Trophoblast cell (in vitro differentiated cells and primary cell): Measurements from ENCODE around the gene GABRG3.

Source experiments
- DNase-seq, 2 donors: peaks; one replicate each; pipeline ENCODE4 v3.0.0-alpha.2; 2016
- H2AFZ ChIP-seq: 2 replicates; pipeline ENCODE4 v1.6.1; 2013; ENCODE audit warnings: low read length, moderate library complexity, mild to moderate bottlenecking; ENCODE audit not compliant: insufficient read depth, poor library complexity
- H2AK5ac ChIP-seq: 2 replicates; pipeline ENCODE4 v1.6.1; 2013; ENCODE audit warnings: mild to moderate bottlenecking, low read length
- H2BK120ac ChIP-seq: 2 replicates; pipeline ENCODE4 v1.6.1; 2013; ENCODE audit warnings: low read length, mild to moderate bottlenecking, moderate library complexity; ENCODE audit not compliant: insufficient read depth, poor library complexity
- H2BK12ac ChIP-seq: 2 replicates; pipeline ENCODE4 v1.6.1; 2013; ENCODE audit warnings: mild to moderate bottlenecking, low read length, moderate library complexity
- H2BK5ac ChIP-seq: 2 replicates; pipeline ENCODE4 v1.6.1; 2013; ENCODE audit warnings: low read length, low read depth, moderate library complexity, mild to moderate bottlenecking; ENCODE audit not compliant: poor library complexity
- H3K14ac ChIP-seq: 2 replicates; pipeline ENCODE4 v1.6.1; 2013; ENCODE audit warnings: mild to moderate bottlenecking, low read length
- H3K18ac ChIP-seq: 2 replicates; pipeline ENCODE4 v1.6.1; 2013; ENCODE audit warnings: mild to moderate bottlenecking, low read length
- H3K23ac ChIP-seq: 2 replicates; pipeline ENCODE4 v1.6.1; 2013; ENCODE audit warnings: low read length
- H3K27ac ChIP-seq: 2 replicates; pipeline ENCODE4 v1.5.1; 2013; ENCODE audit warnings: low read depth, mild to moderate bottlenecking, inconsistent platforms, low read length, moderate library complexity
- H3K27me3 ChIP-seq: 2 replicates; pipeline ENCODE4 v1.6.1; 2013; ENCODE audit warnings: inconsistent platforms, mild to moderate bottlenecking, low read length, moderate library complexity; ENCODE audit not compliant: insufficient read depth
- H3K36me3 ChIP-seq, 2 experiments: 1 replicate in 1 of 2; 2 replicates in 1 of 2; pipeline ENCODE4 v1.6.1; 2013; ENCODE audit warnings: low read length in 2 of 2, mild to moderate bottlenecking in 2 of 2, moderate library complexity in 1 of 2; ENCODE audit not compliant: insufficient read depth in 2 of 2, control insufficient read depth in 1 of 2
- H3K4ac ChIP-seq: 2 replicates; pipeline ENCODE4 v1.6.1; 2013; ENCODE audit warnings: low read depth, mild to moderate bottlenecking, low read length, moderate library complexity
- H3K4me1 ChIP-seq, 2 experiments: 1 replicate in 1 of 2; 2 replicates in 1 of 2; pipeline ENCODE4 v1.6.1; 2013; ENCODE audit warnings: low read length in 2 of 2, mild to moderate bottlenecking in 2 of 2, moderate library complexity in 1 of 2; ENCODE audit not compliant: insufficient read depth in 2 of 2, control insufficient read depth in 1 of 2
- H3K4me2 ChIP-seq: 2 replicates; pipeline ENCODE4 v1.6.1; 2013; ENCODE audit warnings: inconsistent platforms, mild to moderate bottlenecking, low read length, moderate library complexity
- H3K4me3 ChIP-seq: 2 replicates; pipeline ENCODE4 v1.5.1; 2013; ENCODE audit warnings: mild to moderate bottlenecking, low read depth, low read length, inconsistent platforms
- H3K79me1 ChIP-seq: one replicate; pipeline ENCODE4 v1.6.1; 2013; ENCODE audit warnings: low read length
- H3K79me2 ChIP-seq: 2 replicates; pipeline ENCODE4 v1.6.1; 2013; ENCODE audit warnings: low read length, mild to moderate bottlenecking; ENCODE audit not compliant: control insufficient read depth, insufficient read depth, poor library complexity
- H3K9ac ChIP-seq: 2 replicates; pipeline ENCODE4 v1.6.1; 2013; ENCODE audit warnings: mild to moderate bottlenecking, low read length
- H3K9me3 ChIP-seq: 2 replicates; pipeline ENCODE4 v1.6.1; 2013; ENCODE audit warnings: low read depth, mild to moderate bottlenecking, control low read depth, inconsistent platforms, low read length; ENCODE audit not compliant: insufficient read depth
- H4K12ac ChIP-seq: 2 replicates; pipeline ENCODE4 v1.6.1; 2013; ENCODE audit warnings: low read depth, mild to moderate bottlenecking, low read length, moderate library complexity
- H4K8ac ChIP-seq: 2 replicates; pipeline ENCODE4 v1.6.1; 2013; ENCODE audit warnings: low read depth, mild to moderate bottlenecking, low read length, moderate library complexity
- H4K91ac ChIP-seq: one replicate; pipeline ENCODE4 v1.6.1; 2013; ENCODE audit warnings: low read depth, mild to moderate bottlenecking, low read length, moderate library complexity
- WGBS: extraction: QIAGEN DNeasy Blood & Tissue Kit; methylation state at CpG from one replicate; pipeline ENCODE4 v1.1.7; 2013; ENCODE audit warnings: missing lambda C conversion rate; ENCODE audit not compliant: insufficient read length, insufficient coverage; ENCODE audit errors: extremely low coverage; 5-methylcytosine and 5-hydroxymethylcytosine counted together

Gene GABRG3

GRCh38 chr15:27054426-27054825, 83.4 kb downstream of the GABRG3 start:
- Histone ChIP-seq H2BK12ac (no peak overlapping the region), H3K18ac (no peak overlapping the region), H3K79me1 (no peaks in the 10 kb centered on the region), H3K36me3 (no peaks in the 10 kb centered on the region), H3K4me1 (peaks cover 5 to 7% of the 10 kb centered on the region in 2 experiments), H2AK5ac (no peak overlapping the region), H3K4me3 (no peak overlapping the region), H3K79me2 (no peaks in the 10 kb centered on the region), H2BK120ac (no peak overlapping the region), H3K4ac (no peak overlapping the region), H3K4me2 (no peak overlapping the region), H4K12ac (no peak overlapping the region), H4K8ac (no peak overlapping the region), H2AFZ (no peak overlapping the region), H2BK5ac (no peak overlapping the region), H3K23ac (no peak overlapping the region), H3K14ac (no peak overlapping the region), H3K27ac (no peak overlapping the region), H4K91ac (no peak overlapping the region), H3K9ac (no peak overlapping the region), H3K9me3 (peaks cover 2% of the 10 kb centered on the region), H3K27me3 (no peaks in the 10 kb centered on the region)
- no CpG with 5 or more reads among the region's 10 CpGs for WGBS
- no peak for DNase-seq

GRCh38 chr15:27057904-27058645, 87.1 kb downstream of the GABRG3 start:
- no peak overlapping the region for H4K91ac ChIP-seq
- H4K12ac ChIP-seq, result no peak overlapping the region
- no peak overlapping the region for H2AFZ ChIP-seq
- no peak overlapping the region for H4K8ac ChIP-seq
- no peak overlapping the region for H3K14ac ChIP-seq
- H2BK120ac ChIP-seq, result no peak overlapping the region
- no peak overlapping the region for H3K4me3 ChIP-seq
- no peak for DNase-seq
- H3K4me1 ChIP-seq, result peaks cover 5 to 7% of the 10 kb centered on the region in 2 experiments
- no peak overlapping the region for H3K27ac ChIP-seq
- no peak overlapping the region for H3K4me2 ChIP-seq
- H3K18ac ChIP-seq, result no peak overlapping the region
- H2AK5ac ChIP-seq, result no peak overlapping the region
- H3K23ac ChIP-seq, result no peak overlapping the region
- H3K9me3 ChIP-seq, result no peaks in the 10 kb centered on the region
- no peak overlapping the region for H2BK5ac ChIP-seq
- H3K79me1 ChIP-seq, result no peaks in the 10 kb centered on the region
- H3K79me2 ChIP-seq, result no peaks in the 10 kb centered on the region
- H3K36me3 ChIP-seq, result no peaks in the 10 kb centered on the region
- no CpG with 5 or more reads among the region's 14 CpGs for WGBS
- H3K4ac ChIP-seq, result no peak overlapping the region
- no peak overlapping the region for H2BK12ac ChIP-seq
- H3K27me3 ChIP-seq, result no peaks in the 10 kb centered on the region
- no peak overlapping the region for H3K9ac ChIP-seq

- H3K4ac ChIP-seq, result no peak overlapping the region
- no peaks in the 10 kb centered on the region for H3K9me3 ChIP-seq
- H2AK5ac ChIP-seq, result no peak overlapping the region
- H3K23ac ChIP-seq, result no peak overlapping the region
- H3K79me2 ChIP-seq, result no peaks in the 10 kb centered on the region
- H3K27ac ChIP-seq, result no peak overlapping the region
- no peaks in the 10 kb centered on the region for H3K27me3 ChIP-seq
- no peak overlapping the region for H3K14ac ChIP-seq
- H3K4me2 ChIP-seq, result no peak overlapping the region
- H2BK12ac ChIP-seq, result peak overlapping the region; percentile 23
- no peaks in the 10 kb centered on the region for H3K79me1 ChIP-seq
- no CpG with 5 or more reads among the region's 2 CpGs for WGBS
- no peak overlapping the region for H3K4me3 ChIP-seq
- no peaks in the 10 kb centered on the region for H3K36me3 ChIP-seq
- H4K12ac ChIP-seq, result no peak overlapping the region
- H2AFZ ChIP-seq, result no peak overlapping the region
- no peak overlapping the region for H2BK5ac ChIP-seq
- H4K91ac ChIP-seq, result peak overlapping the region; percentile 27
- H2BK120ac ChIP-seq, result no peak overlapping the region
- DNase-seq, result no peak
- no peak overlapping the region for H3K18ac ChIP-seq
- peaks cover 5 to 7% of the 10 kb centered on the region in 2 experiments for H3K4me1 ChIP-seq
- no peak overlapping the region for H4K8ac ChIP-seq
- H3K9ac ChIP-seq, result no peak overlapping the region
These were observed 88.0 kb downstream of the GABRG3 start for GRCh38 chr15:27058939-27059338.

GRCh38 chr15:27059610-27060202, 88.7 kb downstream of the GABRG3 start:
- H3K4me1 ChIP-seq, result peaks cover 4 to 5% of the 10 kb centered on the region in 2 experiments
- no peak overlapping the region for H3K4ac ChIP-seq
- no peak overlapping the region for H3K9ac ChIP-seq
- H3K23ac ChIP-seq, result no peak overlapping the region
- no peak overlapping the region for H2AK5ac ChIP-seq
- H2BK120ac ChIP-seq, result no peak overlapping the region
- no CpG with 5 or more reads among the region's 3 CpGs for WGBS
- H3K4me3 ChIP-seq, result no peak overlapping the region
- DNase-seq, result peak in 1 of 2 donors; percentile 47
- H4K12ac ChIP-seq, result no peak overlapping the region
- H3K4me2 ChIP-seq, result no peak overlapping the region
- no peak overlapping the region for H4K91ac ChIP-seq
- no peak overlapping the region for H3K27ac ChIP-seq
- no peaks in the 10 kb centered on the region for H3K79me2 ChIP-seq
- H3K79me1 ChIP-seq, result no peaks in the 10 kb centered on the region
- H3K18ac ChIP-seq, result no peak overlapping the region
- no peak overlapping the region for H4K8ac ChIP-seq
- no peak overlapping the region for H2BK5ac ChIP-seq
- no peak overlapping the region for H2AFZ ChIP-seq
- H2BK12ac ChIP-seq, result no peak overlapping the region
- H3K36me3 ChIP-seq, result no peaks in the 10 kb centered on the region
- no peaks in the 10 kb centered on the region for H3K9me3 ChIP-seq
- no peak overlapping the region for H3K14ac ChIP-seq
- H3K27me3 ChIP-seq, result no peaks in the 10 kb centered on the region
